Left hindlimb (tissue), 1 donor: ENCODE data around the gene TMPRSS5.
"Not testable (repeated sequence)": the region's sequence is repeated elsewhere in the genome, so short reads cannot be mapped to it uniquely, and the experiment has no call there.

Experiments
- DNase-seq: peaks from one replicate; pipeline ENCODE4 v3.0.0-alpha.2; 2018

TMPRSS5 gene

DNA sequence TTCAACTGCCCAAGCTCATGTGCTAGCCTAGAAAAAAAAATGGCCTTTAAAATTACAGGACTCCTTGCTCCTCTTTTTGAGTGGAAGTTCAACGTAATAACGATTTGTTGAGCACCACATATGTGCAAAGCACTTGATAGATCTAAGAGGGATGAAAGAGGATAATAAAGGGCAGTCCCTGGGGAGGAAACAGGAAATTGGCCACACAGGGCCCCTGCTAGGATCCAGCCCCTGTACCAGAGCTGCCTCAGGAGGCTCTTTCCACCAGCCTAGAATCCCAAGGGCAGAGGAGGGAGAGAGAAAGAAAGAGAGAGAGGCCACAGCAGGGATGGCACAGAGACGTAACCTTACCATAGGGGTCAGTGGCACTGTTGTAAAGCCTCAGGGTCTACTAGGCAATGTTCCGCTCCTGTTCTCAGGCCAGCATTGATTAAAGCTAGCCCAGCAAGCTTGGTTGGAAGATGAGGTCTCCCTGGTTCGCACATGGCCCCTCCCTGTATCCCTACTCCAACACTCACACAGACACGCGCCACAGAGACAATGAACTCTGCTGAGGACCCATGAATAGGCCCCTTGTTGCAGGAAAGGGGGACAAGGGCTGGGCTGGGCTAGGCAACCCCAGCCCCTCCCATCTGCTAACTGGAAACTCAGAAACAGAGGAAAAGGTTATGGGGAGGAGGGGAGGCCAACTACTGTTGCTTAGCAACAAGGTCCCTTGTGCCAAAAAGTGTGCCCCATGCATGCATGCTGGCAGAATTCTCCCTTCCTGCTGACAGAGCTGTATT, at the start of gene TMPRSS5:
TMPRSS5 (minus strand) TSS at position 438 of the 785 bp plus-strand sequence; CDS start at position 354, 84 bp downstream.
- no peak for DNase-seq

DNA sequence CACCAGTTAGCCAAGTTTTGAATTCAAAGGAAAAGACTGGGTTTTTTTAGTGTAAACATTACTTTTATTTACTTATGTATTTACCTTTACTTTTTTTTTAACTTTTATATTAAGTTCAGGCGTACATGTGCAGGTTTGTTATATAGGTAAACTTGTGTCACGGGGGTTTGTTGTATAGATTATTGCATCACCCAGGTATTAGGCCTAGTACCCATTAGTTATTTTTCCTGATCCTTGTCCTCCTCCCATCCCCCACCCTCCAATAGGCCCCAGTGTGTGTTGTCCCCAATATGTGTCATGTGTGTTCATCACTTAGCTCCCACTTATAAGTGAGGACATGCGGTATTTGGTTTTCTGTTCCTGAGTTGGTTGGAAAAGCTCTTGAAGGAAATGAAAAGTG, 46.8 kb upstream of the TMPRSS5 start:
- no peak for DNase-seq

DNA sequence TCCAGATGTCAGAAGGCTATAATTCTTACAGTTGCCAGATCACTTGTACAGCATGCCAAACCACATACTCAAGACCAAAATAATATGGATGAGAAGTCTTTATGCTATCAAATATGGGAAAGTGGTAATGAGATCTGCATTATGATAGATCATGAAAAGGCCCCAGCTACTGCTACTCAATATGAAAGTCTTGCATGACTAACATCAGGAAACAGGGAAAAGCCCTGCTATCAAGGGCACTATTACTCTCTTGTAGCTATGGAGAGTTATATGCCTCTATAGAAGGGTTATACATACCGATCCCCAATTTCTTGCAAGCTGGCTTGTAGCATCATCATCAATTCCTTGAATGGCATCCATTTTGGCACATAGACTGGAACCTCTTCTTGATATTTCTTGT, 30.2 kb upstream of the TMPRSS5 start:
- no peak for DNase-seq

DNA sequence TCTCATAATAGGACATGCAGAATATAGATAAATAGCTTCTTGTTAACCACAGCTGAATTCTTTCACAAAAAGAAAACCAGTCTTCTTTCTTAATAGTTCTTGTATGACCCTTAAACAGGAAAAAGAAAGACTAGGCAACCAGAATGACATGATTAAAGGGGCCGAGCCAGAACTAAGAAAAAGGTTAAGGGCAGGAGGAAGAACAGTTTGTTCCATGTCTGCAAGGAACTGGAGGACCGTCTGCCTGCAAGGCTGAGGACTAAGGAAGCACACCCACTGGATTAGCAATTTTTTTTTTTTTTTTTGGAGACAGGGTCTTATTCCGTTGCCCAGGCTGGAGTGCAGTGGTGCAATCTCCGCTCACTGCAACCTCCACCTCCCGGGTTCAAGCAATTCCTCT, 26.0 kb upstream of the TMPRSS5 start:
- DNase-seq: no peak

DNA sequence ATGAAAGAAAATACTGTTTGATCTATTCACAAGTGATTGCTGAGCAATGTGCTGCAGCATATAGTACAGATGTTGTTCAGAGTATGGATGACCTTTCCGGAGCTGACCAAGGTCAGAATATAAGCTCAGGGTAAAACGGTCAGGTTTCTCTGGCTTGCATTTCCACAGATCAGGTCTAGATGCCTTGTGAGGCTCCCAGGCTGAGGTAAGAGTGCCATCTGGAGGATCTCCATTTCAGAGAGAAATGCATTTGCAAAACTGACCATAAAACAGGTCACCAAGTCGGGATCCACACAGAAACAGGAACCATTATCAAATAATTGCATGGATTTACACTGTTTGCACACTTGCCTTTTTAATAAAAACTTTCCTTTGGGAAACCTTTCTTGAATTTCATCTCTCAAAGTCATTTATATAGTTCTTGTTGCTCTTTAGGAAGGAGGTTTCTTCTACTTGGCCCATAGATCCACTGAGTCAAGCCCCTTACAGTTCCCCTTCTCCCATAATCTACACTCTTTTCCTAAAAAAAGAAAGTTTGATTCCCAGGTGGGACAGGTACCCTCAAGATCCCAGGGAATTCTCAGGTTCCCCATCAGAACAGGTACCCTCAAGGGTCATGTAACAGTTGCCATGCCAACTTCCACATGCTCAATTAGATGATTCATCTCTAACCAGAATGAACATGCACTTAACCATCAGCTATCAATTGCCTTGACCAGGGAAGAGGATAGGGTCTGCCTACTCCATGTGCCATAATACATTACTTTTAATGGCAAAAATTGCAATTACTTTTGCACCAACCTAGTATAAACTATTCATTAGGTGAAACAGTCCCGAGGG, 25.0 kb upstream of the TMPRSS5 start:
- DNase-seq: no peak

DNA sequence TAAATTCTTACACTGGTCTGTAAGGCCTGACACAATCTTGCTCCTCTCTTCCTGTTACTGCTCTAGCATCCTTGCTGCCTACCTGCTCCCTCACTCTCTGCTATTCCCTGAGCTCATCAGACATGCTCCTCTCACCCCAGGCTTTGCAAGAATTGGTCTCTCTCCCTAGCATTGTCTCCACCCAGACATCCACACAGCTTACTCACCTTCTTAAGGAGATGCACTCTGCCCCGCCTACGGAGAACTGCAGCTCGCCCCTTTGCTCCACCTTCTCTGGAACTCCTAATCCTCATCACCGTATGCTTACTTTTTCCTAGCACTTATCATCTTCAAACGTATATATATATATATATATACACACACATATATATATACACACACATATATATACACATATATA, 23.3 kb upstream of the TMPRSS5 start:
- DNase-seq: no peak

DNA sequence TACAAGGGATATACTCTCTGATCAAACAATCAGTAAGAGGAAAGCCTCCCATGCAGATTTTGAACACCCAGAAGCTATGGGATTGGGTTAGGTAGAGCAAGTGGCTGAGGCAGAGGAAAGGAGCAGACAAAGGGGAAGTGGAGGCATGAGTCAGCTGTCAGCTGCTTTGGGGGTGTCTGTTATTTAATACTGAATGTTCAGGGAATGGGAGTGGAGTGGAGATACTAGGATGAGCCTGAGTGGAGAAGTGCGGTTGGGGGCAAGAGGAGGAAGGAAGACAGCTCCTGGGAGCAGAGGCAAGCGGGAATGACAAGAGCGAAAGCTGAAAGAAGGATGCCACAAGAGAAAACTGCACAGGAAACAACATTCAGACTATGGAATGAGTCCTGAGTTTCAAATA, 22.7 kb upstream of the TMPRSS5 start:
- DNase-seq: no peak

DNA sequence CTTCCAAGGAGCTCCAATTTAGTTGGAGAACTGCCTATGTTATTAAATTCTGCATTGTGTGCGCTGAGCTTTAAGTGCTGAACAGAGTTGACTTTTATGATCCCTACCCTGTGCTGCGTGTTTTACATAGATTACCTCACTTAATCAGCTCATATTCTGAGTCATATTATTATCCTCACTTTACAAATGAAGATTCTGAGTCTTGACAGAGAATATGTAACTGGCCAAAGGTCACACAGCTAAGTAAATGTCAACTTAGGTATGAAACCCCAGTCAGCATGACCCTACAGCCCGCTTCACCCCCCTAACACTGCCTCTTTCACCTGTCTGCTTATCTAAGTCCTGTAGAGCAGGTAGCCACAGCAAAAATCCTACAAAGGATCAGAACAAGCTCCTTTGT, 19.8 kb upstream of the TMPRSS5 start:
- DNase-seq: no peak

DNA sequence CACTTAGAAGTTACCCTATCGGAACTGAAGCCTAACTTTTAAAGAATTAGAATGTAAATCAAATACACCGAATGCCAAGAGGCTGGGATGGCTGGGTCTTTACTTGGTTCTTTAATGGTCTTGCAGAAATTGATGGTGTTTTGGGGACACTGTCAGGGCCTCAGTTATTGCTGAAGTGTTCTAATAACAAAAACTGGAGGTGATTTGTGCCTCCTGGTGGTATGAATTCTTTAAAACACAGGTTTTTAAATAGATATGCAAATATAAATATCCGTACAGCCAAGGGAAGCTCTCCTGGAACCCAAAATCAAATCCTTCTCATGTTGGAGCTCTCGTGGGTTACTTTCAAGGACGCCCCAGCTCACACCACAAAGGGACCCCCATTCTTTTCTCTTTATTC, 19.3 kb upstream of the TMPRSS5 start:
- no peak for DNase-seq

DNA sequence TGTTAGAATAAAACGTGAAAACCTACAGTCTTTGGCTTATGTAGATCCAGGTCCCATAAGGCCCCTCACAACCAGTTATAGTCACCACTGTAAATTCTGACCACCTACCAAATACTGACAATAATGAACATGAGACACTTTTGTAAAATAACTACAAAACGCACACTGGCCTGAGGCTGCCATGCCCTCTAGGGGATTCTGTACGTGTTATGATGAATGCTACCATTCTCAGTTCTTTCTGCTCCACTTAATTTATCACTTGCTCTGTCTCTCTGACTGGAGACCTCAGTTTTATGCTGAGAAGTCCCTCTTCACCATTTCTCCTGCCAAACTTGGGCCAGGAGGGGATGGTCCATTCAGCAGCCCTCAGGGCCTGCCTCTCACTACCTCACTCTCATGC, 18.7 kb upstream of the TMPRSS5 start:
- no peak for DNase-seq

DNA sequence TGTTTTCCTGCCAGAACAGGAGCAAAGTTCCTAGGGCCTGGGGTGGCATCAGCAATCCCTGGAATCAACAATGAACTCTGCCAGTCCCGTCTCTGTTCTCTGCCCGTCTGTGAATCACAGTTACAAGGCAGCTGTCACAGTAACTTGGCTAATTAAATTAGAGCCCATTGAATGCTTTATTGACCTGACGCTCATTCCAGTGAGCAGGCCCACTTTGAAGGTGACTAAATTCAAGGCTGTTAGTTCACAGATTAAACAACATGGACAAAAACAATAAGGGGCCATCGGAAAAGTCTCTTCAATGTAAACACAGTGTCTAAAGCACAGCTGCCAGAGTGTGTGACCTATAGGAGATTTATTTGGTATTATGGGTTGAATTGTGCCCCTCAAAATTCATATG, 17.7 kb upstream of the TMPRSS5 start:
- DNase-seq: no peak

GRCh38 chr11:113722934-113723333, 16.8 kb upstream of the TMPRSS5 start:
- DNase-seq: no peak

- no peak for DNase-seq
These were observed 16.1 kb upstream of the TMPRSS5 start for GRCh38 chr11:113722221-113722620.

- DNase-seq: no peak
These were observed 15.5 kb upstream of the TMPRSS5 start for GRCh38 chr11:113721462-113722066.

DNA sequence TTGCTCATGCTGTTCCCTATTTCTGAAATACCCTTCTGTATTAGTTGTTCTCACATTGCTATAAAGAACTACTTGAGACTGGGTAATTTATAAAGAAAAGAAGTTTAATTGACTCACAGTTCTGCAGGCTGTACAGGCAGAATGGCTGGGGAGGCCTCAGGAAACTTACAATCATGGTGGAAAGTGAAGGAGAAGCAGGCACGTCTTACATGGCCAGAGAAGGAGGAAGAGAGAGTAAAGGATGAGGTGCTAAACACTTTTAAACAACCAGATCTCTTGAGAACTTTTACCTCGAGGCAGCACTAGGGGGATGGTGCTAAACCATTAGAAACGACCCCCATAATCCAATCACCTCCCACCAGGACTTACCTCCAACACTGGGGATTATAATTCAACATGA, 14.4 kb upstream of the TMPRSS5 start:
- not testable (repeated sequence) for DNase-seq

DNA sequence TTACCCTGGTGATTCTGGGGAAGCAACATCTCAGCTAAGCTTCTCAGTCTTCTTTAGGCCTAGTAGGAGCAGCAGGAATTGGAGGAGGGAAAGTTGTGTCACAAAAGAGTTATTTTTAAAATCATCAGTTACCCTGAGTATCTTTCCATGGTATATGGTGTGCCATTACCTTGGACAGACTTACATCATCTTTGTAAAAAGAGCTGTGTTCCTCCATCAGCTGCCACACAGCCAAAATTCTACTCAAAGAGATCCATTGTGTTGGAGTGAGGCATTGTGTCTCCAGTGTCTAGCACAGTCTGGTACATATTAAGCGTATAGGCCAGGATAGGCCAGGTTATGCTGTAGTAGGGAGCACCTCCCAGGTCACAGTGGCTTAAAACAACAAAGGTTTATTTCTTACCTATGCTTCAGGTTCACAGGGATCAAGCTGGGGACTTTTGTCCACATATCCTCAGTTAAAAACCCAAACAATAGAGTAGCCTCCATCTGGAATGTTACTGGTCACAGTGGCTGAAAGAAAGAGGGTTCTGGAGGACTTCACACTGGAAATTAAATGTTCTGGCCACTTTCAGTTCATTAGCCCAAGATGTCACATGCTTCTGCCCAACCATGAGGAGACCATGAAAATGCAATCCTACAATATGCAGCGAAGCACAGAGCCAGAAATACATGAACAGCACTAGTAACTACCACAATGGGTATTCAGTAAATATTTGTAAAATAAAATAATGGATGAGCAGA, 9.9 kb upstream of the TMPRSS5 start:
- no peak for DNase-seq

GRCh38 chr11:113715273-113715672, 9.2 kb upstream of the TMPRSS5 start:
- DNase-seq: no peak

DNA sequence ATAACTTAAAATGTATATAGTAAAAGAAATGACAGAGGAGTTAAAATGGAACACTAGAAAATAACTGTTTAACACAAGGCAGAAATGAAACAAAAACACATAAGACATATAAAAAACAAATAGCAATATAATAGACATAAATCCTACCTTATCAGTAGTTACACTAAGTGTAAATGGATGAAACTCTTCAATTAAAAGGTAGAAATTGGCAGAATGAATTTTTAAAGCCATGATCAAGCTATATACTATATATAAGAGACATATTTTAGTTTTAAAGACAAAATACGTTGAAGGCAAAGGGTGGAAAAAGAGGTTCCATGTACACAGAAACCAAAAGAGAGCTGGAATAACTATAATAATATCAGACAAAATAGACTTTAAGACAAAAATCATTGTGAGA, 4.9 kb upstream of the TMPRSS5 start:
- no peak for DNase-seq

DNA sequence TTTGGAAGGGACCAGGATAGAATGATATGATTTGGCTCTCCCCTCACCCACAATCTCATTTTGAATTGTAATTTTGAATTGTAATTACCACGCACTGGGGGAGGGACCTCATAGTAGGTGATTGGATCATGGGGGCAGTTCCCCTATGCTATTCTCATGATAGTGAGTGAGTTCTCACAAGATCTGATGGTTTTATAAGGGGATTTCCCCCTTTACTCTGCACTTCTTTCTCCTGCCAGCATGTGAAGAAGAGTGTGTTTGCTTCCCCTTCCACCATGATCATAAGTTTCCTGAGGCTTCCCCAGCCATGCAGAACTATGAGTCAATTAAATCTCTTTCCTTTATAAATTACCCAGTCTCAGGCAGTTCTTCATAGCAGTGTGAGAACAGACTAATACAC, 2.6 kb downstream of the TMPRSS5 start:
- DNase-seq: not testable (repeated sequence)

DNA sequence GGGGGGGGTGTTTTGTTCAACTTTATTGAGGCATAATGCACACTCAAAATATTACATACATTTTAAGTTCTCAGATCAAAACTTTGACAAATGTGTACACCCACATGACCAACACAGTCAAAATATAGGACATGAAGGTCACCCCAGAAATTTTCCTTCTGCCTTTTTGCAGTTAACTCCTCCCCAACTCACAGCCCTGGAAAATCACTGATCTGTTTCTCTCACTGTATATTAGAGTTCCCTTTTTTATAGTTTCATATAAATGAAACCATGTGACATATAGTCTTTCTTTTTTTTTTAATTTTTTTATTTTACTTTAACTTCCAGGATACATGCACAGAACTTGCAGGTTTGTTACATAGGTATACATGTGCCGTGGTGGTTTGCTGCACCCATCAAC, 4.6 kb downstream of the TMPRSS5 start:
- no peak for DNase-seq

DNA sequence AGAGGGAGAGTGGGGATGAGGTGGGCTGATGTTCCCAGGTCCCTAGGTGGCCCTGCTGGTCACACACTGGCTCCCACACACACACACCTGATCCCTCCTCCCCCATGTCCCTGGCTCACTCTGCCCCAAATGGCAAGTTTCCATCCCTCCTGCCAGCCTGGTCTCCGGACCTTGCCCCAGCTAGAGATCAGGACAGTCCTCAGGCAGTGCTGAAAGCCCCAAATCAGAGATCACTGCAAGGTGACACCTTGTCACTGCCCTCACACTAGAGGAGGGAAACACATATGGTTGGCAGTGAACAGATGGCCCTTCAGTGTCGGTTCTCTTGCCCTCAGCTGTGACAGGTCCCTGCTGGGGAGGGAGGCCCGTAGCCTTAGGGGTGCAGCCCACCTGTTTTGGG, 7.6 kb downstream of the TMPRSS5 start:
- no peak for DNase-seq

- no peak for DNase-seq
These were observed 8.2 kb downstream of the TMPRSS5 start for GRCh38 chr11:113697756-113698407.

DNA sequence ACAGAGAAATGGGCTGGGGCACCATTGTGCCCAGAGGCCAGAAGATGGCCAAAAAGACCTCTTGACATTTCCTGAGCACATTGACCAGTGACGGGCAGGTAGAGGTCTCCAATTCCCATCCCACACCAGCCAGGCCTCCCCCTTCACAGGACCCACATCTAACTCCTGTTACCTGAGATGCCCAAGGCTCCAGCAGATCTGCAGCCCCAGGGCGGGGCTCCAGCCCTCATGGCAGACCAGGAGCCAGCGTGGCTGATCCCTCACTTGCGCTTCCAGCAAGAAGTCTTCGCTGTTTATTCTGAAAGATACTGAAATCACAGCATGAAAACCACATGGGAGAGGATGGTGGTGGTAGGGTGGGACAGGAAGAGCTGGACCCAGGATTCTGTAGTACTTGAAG, 9.0 kb downstream of the TMPRSS5 start:
- DNase-seq: no peak
